Cerebellar nuclear complex (tissue), 1 donor: ENCODE results near the gene ACSF3.
"Not testable (repeated sequence)": the region's sequence is repeated elsewhere in the genome, so short reads cannot be mapped to it uniquely, and the experiment has no call there.

Experiments used
- DNase-seq, 2 experiments: peaks; one replicate each; lab custom pipeline; 2025; lab: John Stamatoyannopoulos, UW

Gene ACSF3

DNA sequence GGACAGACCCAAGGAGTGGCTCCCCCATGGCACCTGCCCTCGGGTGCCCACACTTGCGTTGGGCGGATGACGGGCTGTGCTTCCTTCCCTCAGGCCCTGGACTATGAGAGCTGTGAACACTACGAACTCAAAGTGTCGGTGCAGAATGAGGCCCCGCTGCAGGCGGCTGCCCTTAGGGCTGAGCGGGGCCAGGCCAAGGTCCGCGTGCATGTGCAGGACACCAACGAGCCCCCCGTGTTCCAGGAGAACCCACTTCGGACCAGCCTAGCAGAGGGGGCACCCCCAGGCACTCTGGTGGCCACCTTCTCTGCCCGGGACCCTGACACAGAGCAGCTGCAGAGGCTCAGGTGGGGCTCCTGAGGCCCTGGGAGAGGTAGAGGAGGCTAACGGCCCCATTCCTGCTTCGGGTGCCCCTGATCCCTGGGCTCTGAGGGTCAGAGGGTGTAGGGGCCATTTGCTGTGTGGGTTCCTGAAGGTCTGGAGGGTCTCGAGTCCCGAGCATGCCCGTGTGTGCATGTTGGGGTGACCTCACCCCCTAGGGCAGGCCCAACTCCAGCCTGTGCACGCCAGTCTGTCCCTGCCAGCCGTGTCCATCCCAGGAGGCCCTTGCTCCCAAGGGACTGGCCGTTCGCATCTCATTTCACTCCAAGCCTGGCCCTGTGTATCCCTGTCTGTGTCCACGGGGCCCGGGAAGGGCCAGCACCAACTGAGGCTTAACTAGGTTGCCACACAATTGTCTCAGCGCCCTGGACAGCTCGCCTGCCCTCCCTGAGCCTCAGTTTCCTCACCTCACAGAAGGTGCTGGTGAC is 96.7 kb downstream of the ACSF3 start:
- no peak for DNase-seq

DNA sequence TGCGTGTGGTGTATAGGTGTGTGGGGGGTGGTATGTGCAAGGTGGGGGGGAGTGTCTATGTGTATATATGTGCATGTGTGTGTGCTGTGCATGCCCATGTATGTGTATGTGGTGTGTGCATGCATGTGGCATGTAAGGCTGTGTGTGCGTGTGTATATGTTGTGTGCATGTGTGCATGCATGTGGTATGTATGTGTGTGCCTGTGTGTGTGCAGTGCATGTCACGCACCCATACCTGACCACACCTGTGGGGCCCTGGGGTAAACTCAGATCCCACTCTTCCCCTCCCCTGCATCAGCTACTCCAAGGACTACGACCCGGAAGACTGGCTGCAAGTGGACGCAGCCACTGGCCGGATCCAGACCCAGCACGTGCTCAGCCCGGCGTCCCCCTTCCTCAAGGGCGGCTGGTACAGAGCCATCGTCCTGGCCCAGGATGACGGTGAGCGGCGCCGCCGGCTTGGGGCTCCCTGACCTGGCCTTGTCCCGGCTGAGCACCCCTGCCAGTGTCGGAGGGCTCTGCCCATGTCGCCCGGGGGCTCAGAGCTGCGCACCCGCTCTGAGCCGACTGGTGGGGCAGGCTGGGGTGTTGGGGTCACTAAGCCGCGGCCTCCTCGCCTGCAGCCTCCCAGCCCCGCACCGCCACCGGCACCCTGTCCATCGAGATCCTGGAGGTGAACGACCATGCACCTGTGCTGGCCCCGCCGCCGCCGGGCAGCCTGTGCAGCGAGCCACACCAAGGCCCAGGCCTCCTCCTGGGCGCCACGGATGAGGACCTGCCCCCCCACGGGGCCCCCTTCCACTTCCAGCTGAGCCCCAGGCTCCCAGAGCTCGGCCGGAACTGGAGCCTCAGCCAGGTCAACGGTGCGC is 97.6 kb downstream of the ACSF3 start:
- DNase-seq = no peak

DNA sequence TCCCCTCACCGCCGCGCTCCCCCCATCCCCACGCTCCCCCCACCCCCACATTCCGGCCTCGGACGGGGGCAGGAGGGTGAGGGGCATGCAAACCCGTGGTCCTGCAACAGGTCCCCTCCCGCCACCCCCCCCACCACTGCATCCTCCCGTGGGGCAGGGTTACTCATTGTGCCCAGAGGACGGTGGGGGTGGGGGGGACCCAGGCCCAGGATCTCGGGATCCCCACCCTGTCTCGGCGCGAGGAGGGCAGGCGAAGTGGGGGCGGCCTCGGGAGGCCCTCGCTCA is 98.2 kb downstream of the ACSF3 start:
- DNase-seq = no peak

DNA sequence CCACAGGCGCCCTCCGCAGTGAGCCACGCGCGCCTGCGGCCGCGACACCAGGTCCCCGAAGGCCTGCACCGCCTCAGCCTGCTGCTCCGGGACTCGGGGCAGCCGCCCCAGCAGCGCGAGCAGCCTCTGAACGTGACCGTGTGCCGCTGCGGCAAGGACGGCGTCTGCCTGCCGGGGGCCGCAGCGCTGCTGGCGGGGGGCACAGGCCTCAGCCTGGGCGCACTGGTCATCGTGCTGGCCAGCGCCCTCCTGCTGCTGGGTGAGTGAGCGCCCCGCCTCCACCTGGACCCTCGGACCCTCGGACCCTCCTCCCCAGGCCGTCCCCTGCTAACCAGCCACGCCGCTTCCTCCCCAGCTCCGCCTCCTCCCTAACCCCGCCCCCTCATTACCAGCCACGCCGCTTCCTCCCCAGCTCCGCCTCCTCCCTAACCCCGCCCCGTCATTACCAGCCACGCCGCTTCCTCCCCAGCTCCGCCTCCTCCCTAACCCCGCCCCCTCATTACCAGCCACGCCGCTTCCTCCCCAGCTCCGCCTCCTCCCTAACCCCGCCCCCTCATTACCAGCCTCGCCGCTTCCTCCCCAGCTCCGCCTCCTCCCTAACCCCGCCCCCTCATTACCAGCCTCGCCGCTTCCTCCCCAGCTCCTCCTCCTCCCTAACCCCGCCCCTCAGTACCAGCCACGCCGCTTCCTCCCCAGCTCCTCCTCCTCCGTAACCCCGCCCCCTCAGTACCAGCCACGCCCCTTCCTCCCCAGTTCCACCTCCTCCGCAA is 98.7 kb downstream of the ACSF3 start:
- DNase-seq = not testable (repeated sequence)

DNA sequence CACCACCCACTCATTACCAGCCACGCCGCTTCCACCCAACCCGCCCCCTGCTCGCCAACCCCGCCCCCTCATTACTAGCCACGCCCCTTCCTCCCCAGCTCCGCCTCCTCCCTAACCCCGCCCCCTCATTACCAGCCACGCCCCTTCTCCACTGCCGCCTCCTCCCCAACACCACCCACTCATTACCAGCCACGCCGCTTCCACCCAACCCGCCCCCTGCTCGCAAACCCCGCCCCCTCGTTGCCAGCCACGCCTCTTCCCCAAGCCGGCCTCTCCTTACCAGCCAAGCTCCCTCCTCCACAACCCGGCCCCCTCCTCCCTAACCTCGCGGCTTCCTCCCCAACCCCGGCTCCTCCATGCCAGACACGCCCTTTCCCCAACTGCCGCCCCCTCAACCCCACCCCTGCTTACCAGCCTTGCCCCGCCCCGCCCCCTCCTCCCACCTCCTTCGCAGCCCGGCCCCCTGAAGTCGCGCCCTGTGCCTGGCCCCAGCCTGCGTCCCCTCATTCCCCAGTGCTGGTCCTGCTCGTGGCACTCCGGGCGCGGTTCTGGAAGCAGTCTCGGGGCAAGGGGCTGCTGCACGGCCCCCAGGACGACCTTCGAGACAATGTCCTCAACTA is 99.4 kb downstream of the ACSF3 start:
- DNase-seq = no peak

DNA sequence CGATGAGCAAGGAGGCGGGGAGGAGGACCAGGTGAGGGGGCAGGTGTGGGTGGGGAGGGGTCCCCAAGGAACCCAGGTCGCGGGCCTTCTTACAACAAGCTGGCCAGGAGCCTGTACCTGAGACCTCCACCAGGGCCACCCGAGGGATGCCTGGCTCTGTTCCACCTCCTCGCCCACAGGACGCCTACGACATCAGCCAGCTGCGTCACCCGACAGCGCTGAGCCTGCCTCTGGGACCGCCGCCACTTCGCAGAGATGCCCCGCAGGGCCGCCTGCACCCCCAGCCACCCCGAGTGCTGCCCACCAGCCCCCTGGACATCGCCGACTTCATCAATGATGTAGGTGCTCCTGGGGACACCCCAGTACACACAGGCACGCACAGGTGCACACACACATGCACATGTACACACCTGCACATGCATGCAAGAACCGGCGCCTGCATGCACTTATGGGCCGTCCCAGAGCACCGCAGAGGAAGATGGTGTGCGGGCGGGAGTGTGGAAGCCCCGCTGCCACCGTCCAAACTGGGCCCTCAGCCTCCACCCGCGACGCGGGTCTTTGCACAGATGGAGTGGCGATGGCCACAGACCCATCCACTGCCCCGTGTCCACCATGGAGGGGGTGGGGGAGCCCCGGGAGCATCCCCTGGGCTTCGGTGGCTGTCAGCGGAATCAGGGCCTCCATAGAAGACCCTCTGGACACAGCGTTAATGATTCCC is 100.1 kb downstream of the ACSF3 start:
- DNase-seq = no peak

DNA sequence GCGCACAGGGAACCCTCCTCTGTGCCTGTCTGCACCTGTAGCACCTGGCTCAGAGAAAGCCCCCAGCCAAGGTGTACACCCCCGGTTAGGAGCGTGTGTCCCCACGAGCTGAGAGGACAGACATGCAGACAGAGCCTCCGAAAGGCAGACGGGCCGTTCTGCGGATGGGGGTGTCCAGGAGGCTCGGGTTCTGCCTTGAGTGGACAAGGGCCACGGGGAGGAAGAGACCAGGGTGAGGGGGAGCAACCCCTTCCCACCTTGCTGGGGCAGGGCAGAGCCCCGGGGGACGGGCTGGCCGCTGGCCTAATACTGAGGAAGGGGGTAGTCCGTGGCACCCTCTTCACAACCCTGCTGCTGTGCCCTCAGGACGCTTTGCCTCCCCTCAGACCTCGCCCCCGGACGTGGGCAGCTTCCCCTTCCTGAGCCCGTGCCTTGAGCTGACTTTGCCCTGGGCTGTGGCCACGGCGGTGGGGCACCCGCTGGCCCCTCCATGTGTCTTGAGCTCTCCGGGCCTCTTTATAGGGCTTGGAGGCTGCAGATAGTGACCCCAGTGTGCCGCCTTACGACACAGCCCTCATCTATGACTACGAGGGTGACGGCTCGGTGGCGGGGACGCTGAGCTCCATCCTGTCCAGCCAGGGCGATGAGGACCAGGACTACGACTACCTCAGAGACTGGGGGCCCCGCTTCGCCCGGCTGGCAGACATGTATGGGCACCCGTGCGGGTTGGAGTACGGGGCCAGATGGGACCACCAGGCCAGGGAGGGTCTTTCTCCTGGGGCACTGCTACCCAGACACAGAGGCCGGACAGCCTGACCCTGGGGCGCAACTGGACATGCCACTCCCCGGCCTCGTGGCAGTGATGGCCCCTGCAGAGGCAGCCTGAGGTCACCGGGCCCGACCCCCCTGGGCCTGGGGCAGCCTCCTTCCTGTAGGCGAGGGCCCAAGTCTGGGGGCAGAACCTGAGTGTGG is 101.0 kb downstream of the ACSF3 start:
- no peak for DNase-seq

DNA sequence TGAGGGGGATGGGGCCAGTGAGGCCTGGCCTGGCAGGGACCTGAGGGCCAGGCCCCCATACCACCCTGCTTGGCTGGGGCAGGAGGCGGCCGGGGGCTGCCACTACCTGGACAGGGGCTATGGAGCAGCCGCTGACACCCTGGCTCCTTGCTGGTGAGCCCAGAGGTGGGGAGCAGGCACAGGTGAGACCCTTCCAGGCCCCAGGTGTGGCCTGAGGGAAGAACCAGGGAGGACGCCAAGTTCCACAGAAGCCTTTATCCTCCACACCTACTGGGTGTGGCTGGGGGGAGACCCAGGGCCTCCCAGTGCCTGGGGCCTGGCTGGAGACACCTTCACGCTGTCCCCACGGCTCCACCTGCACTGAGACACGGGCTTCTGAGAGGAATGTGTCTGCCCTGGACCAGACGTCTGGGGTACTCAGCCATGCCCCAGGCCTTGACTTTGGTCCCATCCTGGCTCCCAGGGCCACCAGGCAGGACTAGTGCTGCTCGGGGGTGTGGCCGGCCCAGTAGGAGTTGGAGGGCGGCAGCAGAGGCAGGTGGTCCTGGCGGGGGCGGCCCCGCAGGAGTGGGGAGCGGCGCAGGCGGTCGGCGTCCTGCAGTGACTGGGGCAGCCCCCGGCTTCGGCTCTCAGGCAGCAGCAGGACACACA is 102.0 kb downstream of the ACSF3 start:
- no peak for DNase-seq

DNA sequence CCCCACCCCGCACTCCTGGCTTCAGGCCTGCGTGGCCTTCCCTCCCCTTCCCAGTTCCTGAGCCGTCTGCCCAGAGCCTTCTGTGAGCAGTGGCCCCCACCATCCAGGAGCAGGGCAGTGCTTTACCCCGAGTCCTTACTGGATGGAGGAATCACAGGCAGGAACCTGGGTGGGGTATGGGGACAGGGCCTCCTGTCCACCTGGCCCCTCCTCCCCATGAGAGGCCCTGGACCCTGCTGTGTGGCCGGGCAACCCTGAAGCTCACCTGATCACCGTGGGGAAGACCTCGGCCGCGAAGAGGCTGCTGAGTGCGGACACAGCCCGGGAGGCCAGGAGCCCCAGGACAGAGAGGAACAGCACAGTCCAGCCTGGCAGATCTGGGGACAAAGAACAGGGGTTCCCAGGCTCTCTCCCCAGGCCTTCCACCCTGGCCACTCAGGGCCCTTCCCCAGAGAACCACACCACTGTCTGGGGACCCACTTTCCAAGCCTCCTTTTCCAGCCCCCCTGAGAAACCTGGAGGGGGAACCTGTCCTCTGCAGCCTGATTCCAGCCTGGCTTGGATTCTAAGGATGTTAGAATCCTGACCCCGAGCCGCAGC is 103.5 kb downstream of the ACSF3 start:
- no peak for DNase-seq

DNA sequence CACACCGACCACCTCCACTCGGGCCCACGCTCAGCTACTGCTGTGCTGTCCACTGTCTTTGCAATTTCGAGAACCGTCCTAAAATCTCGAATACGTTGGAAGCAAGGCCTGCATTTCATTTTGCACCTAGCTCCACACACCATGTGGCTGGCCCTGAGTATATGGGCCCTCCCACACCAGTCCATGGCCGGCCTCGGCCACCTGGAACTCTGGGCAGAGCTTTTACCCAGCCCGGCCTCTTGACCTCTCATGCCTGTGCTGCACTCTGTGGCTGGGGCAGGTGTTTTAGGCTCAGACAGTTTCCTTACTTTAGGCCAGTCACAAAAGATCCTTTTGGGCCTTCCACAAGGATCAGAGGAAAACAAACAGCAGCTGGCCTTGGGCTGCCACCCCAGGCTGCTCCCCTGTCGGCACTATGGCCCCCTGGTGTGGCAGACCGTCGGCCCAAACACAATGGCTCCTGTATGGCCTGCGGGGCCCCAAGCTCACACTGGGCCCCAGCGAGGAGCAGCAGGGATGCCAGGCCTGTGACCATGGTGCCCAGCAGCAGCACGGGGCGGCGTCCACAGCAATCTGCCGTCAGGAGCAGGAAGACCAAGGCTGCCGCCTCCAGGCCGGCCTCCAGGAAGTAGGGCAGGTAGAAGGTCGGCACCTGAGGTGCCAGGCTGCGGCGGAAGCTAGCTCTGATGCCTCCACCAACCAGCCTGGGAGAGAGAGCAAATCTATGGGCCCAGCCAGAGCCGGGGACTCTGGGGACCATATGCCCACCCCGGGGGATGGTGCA is 104.2 kb downstream of the ACSF3 start:
- DNase-seq = no peak

DNA sequence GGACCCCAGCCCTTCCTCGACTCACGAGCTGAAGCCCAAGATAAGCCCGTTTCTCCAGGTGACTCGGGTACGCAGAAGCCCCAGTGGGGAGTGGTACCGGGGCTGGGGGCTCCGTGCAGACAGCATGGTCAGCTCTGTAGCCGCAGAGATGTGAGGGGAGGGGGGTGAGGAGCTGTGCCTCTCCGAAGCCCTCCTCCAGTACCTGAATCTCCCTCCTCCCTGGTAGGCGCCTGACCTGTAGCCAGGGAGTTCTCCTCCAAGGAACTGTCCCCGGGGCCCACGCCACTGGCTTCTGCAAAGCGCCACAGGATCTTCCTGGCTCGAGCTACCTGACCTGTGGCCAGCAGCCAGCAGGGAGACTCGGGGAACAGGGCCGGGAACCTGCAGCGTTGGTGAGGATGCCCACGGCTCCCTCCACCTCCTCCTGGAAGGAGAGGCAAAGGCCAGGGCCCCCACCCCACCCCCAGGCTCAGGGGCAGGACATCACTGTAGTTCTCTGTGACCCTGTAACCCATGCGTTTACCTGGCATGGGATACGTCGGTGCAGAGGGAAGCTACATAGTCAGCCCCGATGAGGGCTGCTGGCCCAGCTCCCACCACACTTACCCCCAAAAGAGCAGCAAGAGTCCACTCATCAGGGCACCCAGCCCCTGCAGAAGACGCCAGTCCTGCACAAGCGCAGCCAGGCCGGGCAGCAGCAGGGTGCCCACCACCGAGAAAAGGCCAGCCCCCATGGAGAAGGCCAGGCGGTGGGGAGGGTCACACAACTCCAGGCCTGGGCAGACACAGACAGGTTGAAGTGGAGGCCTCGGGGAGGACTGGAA is 105.0 kb downstream of the ACSF3 start:
- DNase-seq = no peak

DNA sequence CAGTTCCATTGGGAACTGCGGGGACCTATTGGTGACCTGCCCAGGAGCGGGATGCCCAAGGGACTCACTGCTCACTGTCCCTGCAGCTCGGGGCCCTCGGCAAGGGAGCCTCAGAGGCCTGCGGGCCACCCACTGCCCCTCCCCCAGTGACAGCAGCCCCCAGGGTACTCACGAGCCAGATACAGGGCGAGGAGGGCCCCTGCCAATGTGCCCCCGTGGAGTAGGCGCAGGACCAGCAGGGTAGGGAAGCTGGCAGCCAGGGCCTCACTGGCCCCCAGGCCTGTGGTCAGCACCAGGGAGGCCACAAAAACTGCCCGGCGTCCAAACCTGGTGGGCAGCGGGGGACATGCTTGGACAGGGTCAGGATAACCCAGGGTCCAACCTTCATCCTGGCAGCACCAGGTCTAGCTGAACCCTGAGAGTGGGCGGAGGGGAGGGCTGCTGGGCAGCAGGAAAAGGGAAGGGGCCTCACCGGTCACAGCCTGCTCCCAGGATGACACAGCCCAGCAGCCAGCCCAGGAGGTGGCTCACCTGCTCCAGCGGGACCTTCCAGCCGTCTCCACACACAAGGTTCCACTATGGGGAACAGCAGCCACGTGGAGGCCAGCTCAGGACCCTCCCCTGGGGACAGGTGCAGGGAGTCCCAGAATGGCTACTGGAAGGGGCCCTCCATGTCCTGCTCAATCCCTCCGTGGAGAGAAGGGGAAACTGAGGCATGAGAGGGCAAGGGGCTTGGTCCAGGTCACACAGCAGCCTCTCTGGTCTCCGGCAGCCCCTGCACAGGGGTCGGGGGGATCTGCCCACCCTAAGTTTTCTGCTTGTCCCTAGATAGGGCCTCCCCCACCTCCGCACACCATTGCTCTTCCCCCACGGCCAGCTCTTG is 105.8 kb downstream of the ACSF3 start:
- DNase-seq = no peak

DNA sequence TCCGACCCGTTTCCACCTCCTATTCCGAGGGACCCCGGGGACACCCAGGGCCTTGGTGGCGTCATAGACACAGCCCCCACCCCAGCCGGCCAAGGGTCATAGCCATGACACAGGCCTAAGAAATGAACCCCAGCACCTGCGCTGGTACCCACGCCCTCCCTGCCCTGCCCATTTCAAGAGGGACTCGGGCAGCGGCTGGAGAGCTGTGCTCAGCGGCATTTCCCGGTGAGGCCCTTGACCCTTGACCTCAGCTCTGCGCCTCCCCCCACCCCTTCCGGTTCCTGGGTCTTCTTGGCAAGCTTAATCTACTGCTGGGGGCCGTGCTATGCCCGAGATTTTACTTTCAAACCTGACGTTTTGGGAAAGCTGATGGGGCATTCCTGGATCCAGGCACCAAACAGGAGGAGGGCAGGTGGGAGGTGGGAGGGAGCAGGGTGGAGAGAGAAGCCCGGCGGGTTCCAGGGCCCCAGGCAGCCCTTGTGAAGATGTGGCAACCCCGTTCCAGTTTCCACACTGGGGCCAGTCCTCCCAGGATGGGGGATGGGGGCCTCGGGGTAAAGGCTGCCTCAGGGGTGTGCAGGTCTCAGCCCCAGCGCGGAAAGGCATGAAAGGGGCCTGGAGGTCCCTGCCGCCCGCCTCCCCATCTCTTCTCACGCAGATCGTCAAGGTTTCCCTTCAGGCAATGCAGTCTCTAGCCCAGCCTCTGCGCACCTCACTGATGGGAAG is 106.6 kb downstream of the ACSF3 start, which contains the start of gene SLC22A31:
TSS of gene SLC22A31 (minus strand) at position 414 of the 726 bp plus-strand sequence. CDS start at position 378, 36 bp downstream.
- no peak for DNase-seq

DNA sequence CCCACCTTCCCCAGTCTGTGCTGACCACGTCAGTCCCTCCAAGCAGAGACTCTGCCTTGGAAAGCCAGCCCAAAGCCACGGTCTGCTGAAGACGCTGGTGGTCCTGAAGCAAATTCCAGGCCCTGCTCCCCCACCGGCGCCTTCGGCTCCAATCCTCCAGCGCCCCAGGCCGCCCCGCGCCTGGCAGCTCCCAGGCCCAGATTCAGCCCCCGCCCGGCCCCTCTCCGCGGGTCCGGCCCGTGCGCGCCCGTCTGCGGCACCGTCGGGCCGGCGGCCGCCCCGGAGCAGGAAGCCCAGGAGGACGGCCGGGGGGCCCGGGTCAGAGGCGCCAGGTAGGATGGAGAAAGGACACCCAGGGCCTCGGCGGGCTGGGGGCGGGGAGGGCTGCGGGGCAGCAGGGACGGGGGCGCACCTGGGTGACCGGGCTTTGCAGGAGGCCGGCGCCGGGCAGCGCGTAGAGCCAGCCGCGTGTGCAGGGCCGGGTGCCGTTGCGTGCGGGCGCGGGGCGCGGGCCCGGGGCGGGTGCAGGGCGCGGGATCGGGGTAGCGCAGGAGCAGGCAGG is 107.3 kb downstream of the ACSF3 start:
- no peak for DNase-seq
